22Rv1 (cell line): Measurements from ENCODE around the gene CRYBG2.

Source experiments
- ZFX ChIP-seq: fragments of 450-650 bp; IDR thresholded peaks from 2 replicates; pipeline ENCODE4 v1.6.1; 2017; ENCODE audit warnings: antibody characterized with exemption, borderline replicate concordance
- TF ChIP-seq, protein P1 (sequence below): fragments of 450-650 bp; IDR thresholded peaks from 2 replicates; pipeline ENCODE4 v1.5.1; 2017; ENCODE audit warnings: mild to moderate bottlenecking

DNA sequence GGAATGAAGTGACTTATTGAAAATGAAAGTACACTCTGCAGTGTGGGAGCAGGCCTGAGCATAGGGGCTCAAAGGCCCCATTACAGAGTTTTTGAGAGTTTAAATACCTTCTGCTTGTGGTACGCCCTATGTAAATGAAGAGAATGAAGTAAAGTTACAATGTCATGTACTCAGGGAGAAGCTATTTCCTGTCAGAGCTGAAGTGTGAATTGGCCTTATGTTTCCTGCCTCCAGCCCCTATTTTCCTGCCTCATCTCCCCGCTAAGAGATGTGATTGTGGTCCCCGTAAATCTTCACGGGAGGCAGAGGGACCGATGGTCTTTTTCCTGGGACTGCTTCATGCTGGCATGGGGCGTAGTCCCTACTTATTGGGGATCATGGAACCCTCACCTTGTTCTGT lies 21.2 kb upstream of the CRYBG2 start:
- TF ChIP-seq, protein P1, sequence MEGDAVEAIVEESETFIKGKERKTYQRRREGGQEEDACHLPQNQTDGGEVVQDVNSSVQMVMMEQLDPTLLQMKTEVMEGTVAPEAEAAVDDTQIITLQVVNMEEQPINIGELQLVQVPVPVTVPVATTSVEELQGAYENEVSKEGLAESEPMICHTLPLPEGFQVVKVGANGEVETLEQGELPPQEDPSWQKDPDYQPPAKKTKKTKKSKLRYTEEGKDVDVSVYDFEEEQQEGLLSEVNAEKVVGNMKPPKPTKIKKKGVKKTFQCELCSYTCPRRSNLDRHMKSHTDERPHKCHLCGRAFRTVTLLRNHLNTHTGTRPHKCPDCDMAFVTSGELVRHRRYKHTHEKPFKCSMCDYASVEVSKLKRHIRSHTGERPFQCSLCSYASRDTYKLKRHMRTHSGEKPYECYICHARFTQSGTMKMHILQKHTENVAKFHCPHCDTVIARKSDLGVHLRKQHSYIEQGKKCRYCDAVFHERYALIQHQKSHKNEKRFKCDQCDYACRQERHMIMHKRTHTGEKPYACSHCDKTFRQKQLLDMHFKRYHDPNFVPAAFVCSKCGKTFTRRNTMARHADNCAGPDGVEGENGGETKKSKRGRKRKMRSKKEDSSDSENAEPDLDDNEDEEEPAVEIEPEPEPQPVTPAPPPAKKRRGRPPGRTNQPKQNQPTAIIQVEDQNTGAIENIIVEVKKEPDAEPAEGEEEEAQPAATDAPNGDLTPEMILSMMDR, result no peak
- no peak for TF ChIP-seq ZFX
